HK-2 (cell line): ENCODE data around the gene KREMEN1.
"Not testable (repeated sequence)": the region's sequence is repeated elsewhere in the genome, so short reads cannot be mapped to it uniquely, and the experiment has no call there.

ENCODE experiments used
- DNase-seq: peaks from one replicate; pipeline ENCODE4 v3.0.0-alpha.2; 2018; ENCODE audit not compliant: unreplicated experiment

Gene KREMEN1

DNA sequence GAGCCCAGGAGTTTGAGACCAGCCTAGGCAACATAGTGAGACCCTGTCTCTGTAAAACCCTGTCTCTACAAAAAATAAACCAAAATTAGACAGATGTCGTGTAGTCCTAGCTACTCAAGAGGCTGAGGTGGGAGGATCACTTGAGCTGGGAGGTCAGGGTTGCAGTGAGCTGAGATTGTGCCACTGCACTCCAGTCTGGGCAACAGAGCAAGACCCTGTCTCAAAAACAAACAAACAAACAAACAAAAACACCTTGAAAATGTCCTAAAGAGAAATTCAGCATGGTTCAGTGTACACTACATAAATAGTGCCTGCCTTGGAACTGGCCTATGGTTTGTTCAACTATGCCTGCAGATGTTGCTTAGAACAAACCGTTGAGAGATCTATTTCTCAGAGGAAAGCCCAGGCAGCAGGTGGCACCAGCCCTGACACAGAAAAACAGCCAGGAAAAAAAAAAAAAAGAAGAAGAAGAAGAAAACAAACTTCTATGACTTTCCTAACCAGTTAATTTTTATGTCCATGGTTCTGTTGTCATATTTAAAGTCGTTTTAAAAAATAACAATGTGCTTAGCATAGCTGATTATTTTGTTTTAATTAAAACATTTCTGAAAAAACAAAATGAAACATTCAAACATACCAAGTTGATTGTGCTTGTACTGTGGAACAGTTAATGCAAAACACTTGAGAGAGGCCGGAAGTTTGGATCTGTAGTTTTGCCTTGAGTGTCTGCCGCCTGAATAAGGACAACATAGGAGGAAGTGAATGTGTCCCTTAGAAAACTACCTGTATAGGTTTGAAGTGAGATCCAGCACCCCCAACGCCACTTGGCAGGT, 5.4 kb downstream of the KREMEN1 start:
- DNase-seq: no peak

GRCh38 chr22:29078869-29079207, 6.0 kb downstream of the KREMEN1 start:
- no peak for DNase-seq

DNA sequence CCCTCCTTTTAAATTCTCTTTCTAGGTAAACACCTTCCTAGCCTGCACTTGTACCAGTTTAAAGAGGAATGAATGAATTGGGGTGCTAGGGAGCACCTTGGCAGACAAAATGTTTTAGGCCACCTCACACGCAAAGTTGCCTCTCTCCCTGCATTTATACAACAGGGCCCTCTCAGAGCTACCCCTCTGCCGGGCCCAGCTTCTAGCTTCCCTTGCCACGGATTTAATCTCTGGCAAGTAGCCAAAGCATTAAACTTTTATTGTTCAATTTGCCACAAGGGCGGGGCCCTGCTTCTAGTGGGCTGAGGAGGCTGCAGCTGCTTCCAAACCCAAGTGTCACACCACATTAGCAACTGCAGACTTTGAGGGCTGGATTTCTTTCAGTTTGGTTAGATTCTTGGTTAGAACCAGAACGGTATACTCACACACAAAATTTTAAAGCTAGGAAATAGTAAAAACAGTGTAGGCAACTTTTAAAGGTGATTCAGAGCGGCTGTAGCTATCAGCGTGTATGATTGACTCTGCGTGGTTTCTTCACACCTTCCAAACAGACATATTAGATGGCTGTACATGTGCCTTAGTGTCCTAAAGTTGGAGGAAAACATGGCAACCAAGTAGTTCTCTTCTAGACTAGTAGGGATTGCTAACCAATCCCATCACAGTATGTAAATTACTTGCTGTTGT, 6.5 kb downstream of the KREMEN1 start:
- DNase-seq: no peak

DNA sequence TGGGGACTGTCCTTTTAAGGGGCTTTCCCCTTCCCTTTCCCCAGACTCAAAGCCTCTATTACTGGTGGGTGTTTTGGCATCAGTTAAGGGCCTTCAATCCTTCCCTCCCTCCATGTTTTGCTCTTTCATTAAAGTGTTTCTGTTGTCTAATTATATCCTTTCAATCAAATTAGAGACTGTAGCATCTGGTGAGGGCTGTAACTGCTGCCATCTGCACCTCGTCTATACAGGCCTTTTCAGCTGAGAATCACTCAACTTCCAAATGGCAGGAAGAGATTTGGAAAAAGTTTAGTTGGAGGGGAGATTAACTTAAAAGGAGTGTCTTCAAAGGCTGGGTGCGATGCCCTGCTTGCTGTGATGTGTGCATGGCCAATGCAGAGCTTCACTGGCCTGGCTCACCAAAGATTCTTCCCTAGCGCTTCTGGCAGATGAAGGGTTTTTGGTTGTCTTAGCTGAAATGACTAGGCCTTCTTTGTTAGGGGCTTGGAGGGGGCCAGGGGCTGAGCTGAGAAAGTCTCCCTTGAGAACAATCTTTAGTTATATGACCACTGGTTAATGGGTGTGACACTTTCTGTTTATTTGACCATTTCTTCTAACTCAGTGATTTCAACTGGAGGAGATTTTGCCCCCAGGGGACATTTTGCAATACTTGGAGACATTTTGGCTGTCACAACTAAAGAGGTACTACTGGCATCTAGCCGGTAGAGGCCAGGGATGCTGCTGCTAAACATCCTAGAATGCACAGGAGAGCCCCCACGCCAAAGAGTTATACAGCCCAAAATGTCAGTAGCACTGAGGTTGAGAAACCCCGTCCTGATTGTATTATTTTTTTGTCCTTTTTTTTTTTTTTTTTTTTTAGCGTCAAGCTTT, 7.5 kb downstream of the KREMEN1 start:
- DNase-seq: no peak

DNA sequence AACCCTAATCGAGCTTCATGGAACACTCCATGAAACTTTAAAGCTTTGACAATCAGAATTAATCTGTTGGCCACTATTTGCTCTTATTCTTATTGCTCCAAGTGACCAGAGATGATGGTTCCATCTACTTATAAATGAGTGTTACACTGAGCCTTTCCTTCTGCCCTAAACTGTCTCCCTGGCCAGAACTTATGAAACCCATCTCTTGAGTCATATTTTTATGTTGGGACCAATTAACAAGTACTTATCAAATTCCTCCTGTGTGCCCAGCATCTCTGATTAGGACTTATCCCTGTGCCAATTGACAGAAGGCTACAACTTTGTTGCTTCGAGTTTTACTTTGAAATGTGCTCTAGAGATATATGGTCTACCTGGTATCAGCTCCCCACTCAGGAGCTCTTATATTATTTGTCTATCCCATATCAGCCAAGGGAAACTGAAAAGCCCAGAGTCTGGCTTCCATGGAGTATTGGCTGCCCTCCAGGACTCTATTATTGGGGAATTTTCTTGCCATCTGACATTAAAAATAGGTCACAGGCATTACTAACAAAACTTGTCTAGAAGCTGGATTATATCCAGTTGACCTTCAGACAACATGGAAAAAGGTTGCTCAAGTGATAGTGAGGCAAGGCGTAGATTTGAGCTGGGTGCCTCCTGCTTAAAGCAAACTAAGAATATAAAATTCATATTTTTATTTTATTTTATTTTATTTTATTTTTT, 8.8 kb downstream of the KREMEN1 start:
- no peak for DNase-seq

DNA sequence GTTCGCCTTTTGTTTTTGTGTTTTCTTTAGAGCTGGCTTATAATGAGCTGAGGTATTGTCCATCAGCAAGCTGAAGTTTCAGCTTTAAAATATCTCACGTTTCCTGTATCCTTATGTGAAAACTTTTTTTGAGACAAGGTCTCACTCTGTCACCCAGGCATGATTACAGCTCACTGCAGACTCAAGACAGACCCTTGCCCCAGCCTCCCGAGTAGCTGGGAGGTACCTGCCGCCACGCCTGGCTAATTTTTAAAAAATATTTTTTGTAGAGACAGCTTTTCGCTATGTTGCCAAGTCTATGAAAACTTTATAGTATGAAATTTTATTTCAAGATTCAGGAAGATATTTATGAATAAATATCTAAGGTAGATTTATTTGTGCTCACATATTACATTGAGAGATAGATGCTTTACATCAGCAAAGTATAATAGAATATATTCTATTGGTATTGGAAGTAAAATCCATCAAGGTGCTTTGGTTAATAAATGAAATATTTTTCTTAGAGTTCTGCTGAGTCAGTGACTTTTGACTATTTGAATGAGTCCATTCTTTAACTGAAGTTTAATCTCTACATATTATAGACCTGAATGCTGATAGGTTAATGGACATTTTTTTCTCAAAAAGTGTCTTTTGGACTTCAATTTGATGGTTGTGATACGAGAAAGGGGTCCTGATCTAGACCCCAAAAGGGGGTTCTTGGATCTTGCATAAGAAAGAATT, 10.2 kb downstream of the KREMEN1 start:
- DNase-seq: no peak

GRCh38 chr22:29083576-29083932, 10.7 kb downstream of the KREMEN1 start:
- DNase-seq: not testable (repeated sequence)

GRCh38 chr22:29083933-29084591, 11.2 kb downstream of the KREMEN1 start:
- no peak for DNase-seq

GRCh38 chr22:29087012-29087411, 14.2 kb downstream of the KREMEN1 start:
- DNase-seq: no peak

DNA sequence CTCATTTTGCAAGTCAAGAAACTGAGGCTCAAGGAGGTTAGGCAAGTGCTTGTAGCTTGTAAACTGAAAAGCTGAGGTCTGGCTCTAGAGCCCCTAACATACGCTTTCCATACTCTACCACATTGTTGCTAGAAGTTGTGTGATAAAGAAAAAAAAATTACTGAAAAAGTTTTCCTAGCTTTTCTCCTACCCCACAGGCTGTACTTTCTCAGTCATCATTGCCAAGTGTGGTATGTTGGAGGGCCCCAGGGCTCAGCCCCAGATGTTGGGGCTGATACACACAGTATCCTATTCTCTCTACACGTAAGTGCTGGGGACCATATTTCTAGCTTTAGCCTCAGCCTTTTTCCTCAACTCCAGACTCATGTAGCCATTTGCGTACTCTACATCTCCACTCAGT, 16.0 kb downstream of the KREMEN1 start:
- DNase-seq: no peak

GRCh38 chr22:29089507-29089906, 16.7 kb downstream of the KREMEN1 start:
- DNase-seq: no peak

DNA sequence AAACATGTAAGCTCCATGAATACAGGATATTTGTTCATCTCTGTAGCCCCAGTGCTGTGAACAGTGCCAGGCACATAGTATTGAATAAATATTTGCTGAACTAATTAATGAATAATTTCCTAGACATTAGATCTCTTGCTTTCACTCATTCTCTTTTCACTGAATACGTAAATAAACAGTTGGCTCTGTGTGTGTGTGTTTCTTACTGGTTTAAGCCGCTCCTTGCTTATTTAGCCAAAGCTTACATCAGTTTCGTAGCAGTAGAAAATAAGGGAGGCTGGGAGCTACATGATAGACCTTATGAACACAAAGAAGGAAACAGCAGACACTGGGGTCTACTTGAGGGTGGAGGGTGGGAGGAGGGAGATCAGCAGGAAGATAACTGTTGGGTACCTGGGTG, 17.2 kb downstream of the KREMEN1 start:
- no peak for DNase-seq

DNA sequence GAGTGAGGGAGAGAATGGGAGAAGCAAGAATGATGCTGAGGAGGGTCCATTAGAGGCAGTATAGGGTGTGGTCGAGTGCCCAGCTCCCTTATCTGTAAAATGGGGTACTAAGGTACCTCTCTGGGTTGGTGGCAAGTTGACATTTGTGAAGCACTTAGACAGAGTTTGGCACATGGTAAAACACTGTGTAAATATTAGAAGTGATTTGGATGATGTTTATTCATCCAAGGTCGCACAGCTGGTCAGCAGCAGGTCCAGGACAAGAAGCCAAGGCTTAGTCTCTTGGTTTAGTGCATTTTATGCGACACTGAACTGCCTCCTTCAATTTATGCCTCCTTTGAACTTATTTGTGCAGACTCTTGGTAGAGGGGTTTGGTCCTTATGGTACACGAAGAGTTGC, 19.4 kb downstream of the KREMEN1 start:
- DNase-seq: no peak

GRCh38 chr22:29093030-29093429, 20.2 kb downstream of the KREMEN1 start:
- DNase-seq: no peak

- no peak for DNase-seq
These were observed 20.9 kb downstream of the KREMEN1 start for GRCh38 chr22:29093501-29094300.

- DNase-seq: no peak
These were observed 22.6 kb downstream of the KREMEN1 start for GRCh38 chr22:29095459-29095858.

- no peak for DNase-seq
These were observed 24.2 kb downstream of the KREMEN1 start for GRCh38 chr22:29096736-29097669.

GRCh38 chr22:29098296-29098695, 25.5 kb downstream of the KREMEN1 start:
- DNase-seq: no peak

DNA sequence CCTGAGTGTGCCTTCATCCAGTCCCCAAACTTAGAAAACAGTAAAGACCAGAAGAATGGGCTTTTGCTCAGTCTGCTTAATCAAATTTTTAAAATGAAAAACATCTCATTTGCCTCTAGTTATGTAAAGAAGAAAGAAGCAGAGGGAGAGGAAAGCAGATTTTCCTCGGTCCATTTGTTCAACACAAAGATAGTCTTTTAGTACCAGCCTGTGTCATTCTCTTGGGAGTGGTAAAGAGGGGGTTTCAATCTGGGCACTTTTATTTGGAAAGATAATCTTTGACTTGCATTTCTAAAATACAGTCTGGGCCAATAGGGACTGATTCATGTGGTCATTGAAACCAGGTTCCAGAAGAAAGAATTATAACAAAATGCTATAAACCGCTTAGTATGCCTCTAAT, 29.5 kb downstream of the KREMEN1 start:
- no peak for DNase-seq
